Endometrial microvascular endothelial cells (primary cell): ENCODE measurements around the gene STXBP4. TPM values are rescaled to one million over a fixed set of nuclear protein-coding genes. Genes with fewer than 3 reads are reported as not detected.
"Not testable (repeated sequence)": the region's sequence is repeated elsewhere in the genome, so short reads cannot be mapped to it uniquely, and the experiment has no call there.

ENCODE experiments used
- in situ Hi-C: cut with HindIII; loops from 2 replicates; pipeline ENCODE4 v1.10.0; 2017; ENCODE audit warnings: low sequenced_read_pairs, low pct_unique_long_range_greater_than_20kb; ENCODE audit errors: inconsistent ontology term
- total RNA-seq: library from RNA; depleted of rRNA; stranded (reverse); fragments of >200 nt; gene quantifications from one replicate; pipeline ENCODE4 v1.2.3, GENCODE V29; 2015; ENCODE audit errors: inconsistent ontology term

STXBP4 gene
- total RNA-seq, 1 donor from 2014 or later, result 7.6 TPM

GRCh38 chr17:55023626-55024025 is 55.1 kb downstream of the STXBP4 start:
- in situ Hi-C loops, result no loop called here

DNA sequence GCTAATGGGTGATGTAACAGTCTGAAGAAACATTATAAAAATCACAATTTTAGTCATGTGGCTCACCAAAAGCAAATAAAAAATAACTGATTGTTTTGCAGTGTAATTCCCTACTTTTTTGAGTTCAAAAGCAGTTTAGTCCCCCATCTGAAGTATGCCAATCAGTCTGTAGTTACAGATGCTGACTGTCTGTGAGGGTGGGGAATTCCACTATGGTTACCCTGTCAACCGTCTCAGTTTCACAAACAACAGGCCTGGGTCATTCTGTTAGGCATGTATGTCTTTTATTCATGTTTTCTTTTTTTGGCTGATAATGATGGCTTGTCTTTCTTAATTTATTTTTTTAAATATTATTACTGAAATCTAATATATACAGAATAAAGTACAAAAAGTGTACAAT is 69.3 kb downstream of the STXBP4 start:
- in situ Hi-C loops, result no loop called here

GRCh38 chr17:55038291-55038690 is 69.7 kb downstream of the STXBP4 start:
- in situ Hi-C loops, result no loop called here

DNA sequence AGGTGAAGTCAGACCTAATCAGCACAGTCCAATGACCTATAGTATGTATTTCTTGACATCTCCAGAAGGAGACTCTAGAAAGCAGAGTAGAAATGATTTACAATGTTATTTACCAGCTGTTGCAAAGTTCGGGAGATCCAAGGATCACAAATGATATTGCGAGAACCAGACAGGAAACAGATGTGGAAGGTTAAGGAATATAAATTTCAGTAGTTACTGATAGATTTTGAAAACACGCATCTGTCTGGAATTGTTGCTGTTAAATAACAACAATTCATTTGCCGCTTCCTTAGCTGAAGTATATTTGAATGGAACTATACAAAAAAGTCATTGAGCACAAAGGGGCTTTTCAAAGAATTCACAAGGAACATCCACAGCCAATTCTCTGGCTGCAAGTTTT is 72.0 kb downstream of the STXBP4 start:
- in situ Hi-C loops, result no loop called here

- in situ Hi-C loops, result no loop called here
These were observed 85.3 kb downstream of the STXBP4 start for GRCh38 chr17:55053855-55054254.

GRCh38 chr17:55054429-55054828 is 85.9 kb downstream of the STXBP4 start:
- in situ Hi-C loops, result no loop called here

- in situ Hi-C loops, result no loop called here
These were observed 88.0 kb downstream of the STXBP4 start for GRCh38 chr17:55056526-55056925.

DNA sequence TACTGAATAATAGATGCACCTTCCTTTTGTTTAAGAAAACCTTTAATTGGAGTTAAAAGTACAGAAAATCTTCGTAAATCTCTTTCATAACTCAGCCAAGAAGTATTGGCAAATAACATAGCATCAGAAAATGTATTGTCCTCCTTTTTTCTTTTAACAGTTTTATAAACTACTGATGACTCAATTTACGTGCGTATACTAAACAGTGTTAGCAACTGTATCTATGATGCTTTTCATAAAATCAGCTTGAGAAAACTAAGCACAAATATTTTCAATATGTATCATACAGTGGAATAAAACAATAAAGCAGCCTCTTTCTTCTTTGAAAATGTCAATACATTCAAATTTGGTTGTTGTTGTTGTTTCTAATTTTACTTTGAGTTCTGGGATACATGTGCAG is 88.6 kb downstream of the STXBP4 start:
- in situ Hi-C loops, result no loop called here

DNA sequence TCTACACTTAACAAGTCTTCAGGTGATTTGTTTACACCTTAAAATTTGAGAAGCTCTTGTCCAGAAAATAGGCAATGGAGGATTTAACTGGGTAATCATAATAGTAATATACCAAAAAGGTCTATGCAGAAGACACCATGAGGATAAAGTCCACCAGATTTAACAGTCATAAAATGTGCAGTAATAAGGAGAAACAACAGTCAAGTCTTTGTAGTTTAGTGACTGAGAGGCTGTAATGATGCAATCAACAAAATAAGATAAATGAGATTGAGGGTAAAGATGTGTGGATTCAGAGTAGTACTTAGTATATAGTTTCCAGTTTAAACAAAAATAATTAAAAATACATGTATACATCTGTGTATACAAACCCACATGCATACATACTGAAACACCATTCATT is 91.2 kb downstream of the STXBP4 start:
- in situ Hi-C loops, result no loop called here

DNA sequence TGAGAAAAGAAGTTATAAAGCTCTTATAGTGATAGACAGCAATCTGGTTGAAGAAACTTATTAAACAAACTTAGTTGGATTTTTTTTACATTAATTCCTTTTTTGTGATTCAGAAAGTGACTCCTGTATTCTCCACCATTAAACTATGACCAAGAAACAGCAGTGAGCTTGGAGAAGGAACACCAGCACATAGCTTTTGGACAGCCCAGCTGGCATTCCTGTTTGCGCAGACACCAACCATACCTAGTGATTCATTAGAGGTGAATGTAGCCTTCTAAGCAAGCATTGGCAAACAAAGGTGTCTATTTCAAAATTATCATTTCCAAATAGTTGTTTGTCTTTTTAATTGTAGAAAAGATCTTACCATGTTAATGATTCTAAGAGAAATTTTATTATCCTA is 94.4 kb downstream of the STXBP4 start:
- in situ Hi-C loops, result no loop called here

- in situ Hi-C loops, result no loop called here
These were observed 95.6 kb downstream of the STXBP4 start for GRCh38 chr17:55063885-55064874.

- in situ Hi-C loops, result no loop called here
These were observed 99.3 kb downstream of the STXBP4 start for GRCh38 chr17:55067697-55068439.

DNA sequence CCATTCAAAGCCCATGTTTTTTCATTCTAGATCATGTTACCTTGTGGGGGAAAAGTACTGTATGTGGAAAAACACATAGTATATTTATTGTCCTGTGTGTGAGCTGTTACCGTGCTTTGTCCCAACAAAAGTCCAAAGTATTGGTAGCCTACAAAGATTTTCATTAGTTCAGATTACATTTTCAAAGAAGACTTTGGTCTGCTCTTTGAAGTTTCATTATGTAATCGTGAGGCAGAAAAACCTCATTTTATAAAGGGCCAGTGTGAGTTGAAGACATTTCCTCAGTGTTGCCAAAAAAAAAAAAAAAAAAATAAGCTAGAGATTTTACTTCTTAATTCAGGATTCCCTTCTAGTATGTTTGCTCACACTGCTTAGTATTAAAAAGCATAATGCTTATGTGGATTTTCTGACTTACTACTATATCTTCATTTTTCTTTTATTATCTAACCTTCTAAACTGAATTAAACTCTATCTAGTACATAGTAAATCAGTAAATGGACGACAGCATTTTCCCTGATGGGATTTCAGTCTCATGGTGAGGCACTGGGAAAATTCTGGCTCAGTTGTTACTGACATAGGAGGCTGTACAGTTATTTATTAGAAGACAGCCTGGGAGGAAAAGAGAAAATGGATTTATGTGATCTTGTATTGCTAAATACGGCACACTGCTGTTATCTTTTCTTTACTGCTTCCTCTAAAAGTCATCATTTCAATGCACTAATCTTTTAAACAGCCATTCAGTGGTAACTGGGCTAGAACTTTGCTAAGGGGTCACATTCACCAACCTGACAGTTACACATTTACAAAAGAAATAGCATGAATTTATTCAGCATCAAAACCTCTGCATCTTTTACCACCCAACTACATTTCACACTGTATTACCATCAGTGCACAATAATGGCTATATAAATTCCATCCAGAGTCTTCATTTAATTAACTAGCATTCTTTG is 100.6 kb downstream of the STXBP4 start:
- in situ Hi-C loops, result no loop called here

GRCh38 chr17:55069983-55070529 is 101.5 kb downstream of the STXBP4 start:
- in situ Hi-C loops, result no loop called here

- in situ Hi-C loops, result no loop called here
These were observed 104.3 kb downstream of the STXBP4 start for GRCh38 chr17:55072898-55073297.

GRCh38 chr17:55073467-55073866 is 104.9 kb downstream of the STXBP4 start:
- in situ Hi-C loops, result not testable (repeated sequence)

DNA sequence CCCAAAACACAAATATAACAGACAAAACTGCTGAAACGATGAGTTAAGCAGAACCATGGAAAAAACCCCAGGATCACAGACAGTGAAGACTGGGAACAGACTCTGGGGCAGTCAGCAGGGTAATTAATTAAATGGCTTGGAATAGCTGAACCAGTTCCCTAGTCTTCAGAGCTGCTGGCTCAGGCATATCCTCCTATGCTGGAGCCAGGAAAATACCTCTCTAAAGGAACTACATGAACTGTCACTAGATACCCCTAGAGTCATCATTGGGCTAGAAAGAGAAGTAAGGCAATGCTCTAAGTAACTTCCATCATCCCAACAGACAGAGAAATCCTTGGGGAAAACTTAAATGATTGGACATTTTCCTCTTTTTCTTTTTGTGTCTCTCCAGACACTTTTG is 113.0 kb downstream of the STXBP4 start:
- in situ Hi-C loops, result no loop called here

DNA sequence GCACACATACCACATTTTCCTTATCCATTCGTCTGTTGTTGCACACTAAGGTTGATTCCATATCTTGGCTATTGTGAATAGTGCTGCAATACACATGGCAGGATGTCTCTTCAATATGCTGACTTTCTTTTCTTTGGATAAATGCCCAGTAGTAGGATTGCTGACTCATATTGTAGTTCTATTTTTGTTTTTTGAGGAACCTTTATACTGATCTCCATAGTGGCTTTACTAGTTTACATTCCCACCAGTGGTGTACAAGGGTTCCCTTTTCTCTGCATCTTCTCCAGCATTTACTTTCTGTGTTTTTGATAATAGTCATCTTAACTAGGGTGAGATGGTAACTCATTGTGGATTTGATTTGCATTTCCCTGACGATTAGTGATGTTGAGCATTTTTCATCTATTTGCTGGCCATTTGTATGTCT is 118.1 kb downstream of the STXBP4 start:
- in situ Hi-C loops, result no loop called here

DNA sequence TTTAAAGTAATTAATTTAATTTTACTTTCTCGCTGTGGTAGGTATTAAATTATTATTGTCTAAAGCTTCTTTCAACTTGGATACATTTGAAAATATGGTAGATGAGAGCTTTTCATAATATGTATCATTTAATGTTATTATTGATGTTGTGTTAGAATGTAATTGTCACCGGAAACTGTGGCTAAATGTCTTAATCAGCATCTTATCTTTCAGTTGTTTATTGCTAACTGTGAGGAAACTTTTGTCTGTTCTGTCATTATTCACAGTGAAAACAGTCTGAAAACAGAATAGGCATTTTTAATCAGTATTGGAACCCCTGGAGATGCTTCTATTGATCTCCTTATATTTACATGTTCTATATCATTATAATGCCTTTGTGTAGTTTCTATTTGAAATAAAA is 120.7 kb downstream of the STXBP4 start:
- in situ Hi-C loops, result no loop called here
